Stomach (tissue), 9 donors: ENCODE data around the gene GANAB. TPM values are rescaled to one million over a fixed set of nuclear protein-coding genes. Genes with fewer than 3 reads are reported as not detected.
A peak's percentile ranks its signal among the peaks of the same experiment; 100 is the strongest.

Experiments used
- DNase-seq, 2 donors: peaks; one replicate each; pipeline versions ENCODE4 v3.0.0 to v3.0.0-alpha.2; 2013 to 2019
- H3K27ac ChIP-seq, 5 donors: fragments of 200-600 bp in 4 of 5; sonication (generic) in 4 of 5; one replicate each; pipeline ENCODE4 v1.5.1; 2013 to 2019; ENCODE audit warnings: mild to moderate bottlenecking in 1 of 5, moderate library complexity in 1 of 5
- H3K27me3 ChIP-seq, 3 donors: fragments of 200-600 bp; sonication (generic); one replicate each; pipeline ENCODE4 v1.5.1; 2017 to 2019; ENCODE audit warnings: mixed run types in 1 of 3
- H3K36me3 ChIP-seq, 4 donors: fragments of 200-600 bp; sonication (generic); 1 replicate in 3 of 4; 2 replicates in 1 of 4; pipeline ENCODE4 v1.5.1; 2016 to 2019
- H3K4me1 ChIP-seq, 4 donors: fragments of 200-600 bp; sonication (generic); one replicate each; pipeline ENCODE4 v1.5.1; 2016 to 2019
- H3K4me3 ChIP-seq, 4 donors: fragments of 200-600 bp; sonication (generic) in 3 of 4; one replicate each; pipeline ENCODE4 v1.5.1; 2016 to 2019; ENCODE audit warnings: mild to moderate bottlenecking in 1 of 4
- H3K9me3 ChIP-seq, 4 donors: fragments of 200-600 bp; sonication (generic); one replicate each; pipeline ENCODE4 v1.5.1; 2016 to 2019
- EP300 ChIP-seq: sonication (generic); formaldehyde crosslinking; IDR thresholded peaks from one replicate; pipeline ENCODE4 v1.6.1; 2017; ENCODE audit warnings: antibody characterized with exemption
- POLR2A ChIP-seq, 4 donors: fragments of 450-650 bp; IDR thresholded peaks; one replicate each; pipeline ENCODE4 v1.6.1; 2016; ENCODE audit warnings: antibody characterized with exemption in 4 of 4, control low read depth in 2 of 4, mild to moderate bottlenecking in 1 of 4, moderate library complexity in 1 of 4
- POLR2AphosphoS5 ChIP-seq, 3 donors: sonication (generic); formaldehyde crosslinking; IDR thresholded peaks; one replicate each; pipeline ENCODE4 v1.6.1; 2016; ENCODE audit warnings: antibody characterized with exemption in 3 of 3
- WGBS, 5 donors: extraction: QIAGEN DNeasy Blood & Tissue Kit in 3 of 5; methylation state at CpG; one replicate each; pipeline versions ENCODE4 v1.1.5 to v1.1.7; 2013 to 2018; 5-methylcytosine and 5-hydroxymethylcytosine counted together
- intact Hi-C: fragments of 100-400 bp; cut with DNase I; formaldehyde crosslinking; loops from one replicate; pipeline ENCODE4 v1.15.1; 2023; ENCODE audit warnings: low total_unique reads
- polyA plus RNA-seq, 3 donors: library from polyadenylated mRNA; stranded (reverse); fragments of 200-250 nt; gene quantifications; one replicate each; pipeline ENCODE4 v1.2.3, GENCODE V29; 2013
- small RNA-seq, 4 donors: library from RNA; depleted of rRNA; stranded (forward); fragments of <200 nt; gene quantifications; one replicate each; pipeline ENCODE3, GENCODE V24; 2016
- total RNA-seq, 5 donors: library from RNA; depleted of rRNA; stranded (reverse); fragments of >200 nt; gene quantifications; one replicate each; pipeline versions ENCODE4 v1.1.0 to v1.2.3, GENCODE V29; 2014 to 2016
- TF ChIP-seq, protein P1 (sequence below), 7 experiments: fragments of 450-650 bp in 4 of 7; fragments of 200-600 bp in 3 of 7; sonication (generic) in 3 of 7; IDR thresholded peaks; one replicate each; pipeline ENCODE4 v1.5.1; 2016 to 2019; ENCODE audit warnings: antibody characterized with exemption in 7 of 7, control low read depth in 2 of 7, mild to moderate bottlenecking in 1 of 7
- donor health status: healthy with polysubstance abuse.
- donor health status: Bipolar disorder and iron deficiency.
- donor health status: healthy.

GANAB gene
- total and polyA plus RNA-seq, 8 donors: 21.4 to 155 (median 75.1) TPM

DNA sequence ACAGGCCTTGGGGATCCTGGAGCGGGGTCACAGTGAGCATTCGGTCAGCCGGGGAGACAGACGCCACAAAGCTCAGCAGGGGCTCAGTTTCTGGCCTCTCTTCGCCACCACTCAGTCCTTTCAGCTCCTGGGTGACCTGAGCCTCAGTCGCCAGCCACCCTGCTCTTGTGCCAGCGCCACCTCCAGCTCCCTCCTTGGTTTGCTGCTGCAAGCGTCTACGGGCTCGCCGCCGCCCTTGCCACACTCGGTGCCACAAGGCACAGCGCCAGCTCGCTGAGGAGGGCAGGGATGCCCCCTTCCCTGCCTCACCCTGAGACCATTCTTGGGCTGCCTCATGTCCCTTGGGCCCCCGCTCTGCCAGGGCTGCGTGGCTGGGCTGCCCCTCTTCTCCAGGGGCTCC, 71.3 kb downstream of the GANAB start:
- Histone ChIP-seq H3K27ac (peak overlapping the region; percentile 84 to 95 (median 93)), H3K4me3 (peak overlapping the region; percentile 74 to 98 (median 84)), H3K36me3 (peaks cover 29 to 69% (median 68%) of the 10 kb centered on the region in 4 donors), H3K27me3 (no peaks in the 10 kb centered on the region), H3K9me3 (no peaks in the 10 kb centered on the region), H3K4me1 (peaks cover 26 to 60% (median 51%) of the 10 kb centered on the region in 4 donors)
- peak; percentile 39 to 63 for DNase-seq
- intact Hi-C loops: no loop called here
- WGBS, 5 donors: 17 to 47% (median 30%) methylated on average over 16 to 17 of the region's 17 CpGs
- TF ChIP-seq, protein P1, sequence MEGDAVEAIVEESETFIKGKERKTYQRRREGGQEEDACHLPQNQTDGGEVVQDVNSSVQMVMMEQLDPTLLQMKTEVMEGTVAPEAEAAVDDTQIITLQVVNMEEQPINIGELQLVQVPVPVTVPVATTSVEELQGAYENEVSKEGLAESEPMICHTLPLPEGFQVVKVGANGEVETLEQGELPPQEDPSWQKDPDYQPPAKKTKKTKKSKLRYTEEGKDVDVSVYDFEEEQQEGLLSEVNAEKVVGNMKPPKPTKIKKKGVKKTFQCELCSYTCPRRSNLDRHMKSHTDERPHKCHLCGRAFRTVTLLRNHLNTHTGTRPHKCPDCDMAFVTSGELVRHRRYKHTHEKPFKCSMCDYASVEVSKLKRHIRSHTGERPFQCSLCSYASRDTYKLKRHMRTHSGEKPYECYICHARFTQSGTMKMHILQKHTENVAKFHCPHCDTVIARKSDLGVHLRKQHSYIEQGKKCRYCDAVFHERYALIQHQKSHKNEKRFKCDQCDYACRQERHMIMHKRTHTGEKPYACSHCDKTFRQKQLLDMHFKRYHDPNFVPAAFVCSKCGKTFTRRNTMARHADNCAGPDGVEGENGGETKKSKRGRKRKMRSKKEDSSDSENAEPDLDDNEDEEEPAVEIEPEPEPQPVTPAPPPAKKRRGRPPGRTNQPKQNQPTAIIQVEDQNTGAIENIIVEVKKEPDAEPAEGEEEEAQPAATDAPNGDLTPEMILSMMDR (IDR thresholded peaks at IDR 0.05): no peak
- TF ChIP-seq EP300 (no peak), POLR2AphosphoS5 (IDR thresholded peaks at IDR 0.05) (peak in 2 of 3 donors; percentile 19 to 22), POLR2A (IDR thresholded peaks at IDR 0.05) (no peak)

Small RNA genes within 50 kb of the gene (small RNA-seq; reads per million reads assigned to genes)
- gene AP001458.1: 0 reads per million in 4 donors
- 0 reads per million in 4 donors for gene SNORA57

Other genes starting within 250 kb of the GANAB start
- gene SCGB1A1, start 227.6 kb downstream of the GANAB start, total RNA-seq: 10 to 100 TPM in 1 of 5 donors, 1 to 10 TPM in 1, not detected in 3; 2.6 to 11.2 TPM
- 10 to 100 TPM in 1 of 3 donors, not detected in 2; 53.9 TPM for gene SCGB1A1, start 227.6 kb downstream of the GANAB start, polyA plus RNA-seq
- 100 to 1,000 TPM; 550 to 693 (median 622) TPM for gene AHNAK, start 99.8 kb downstream of the GANAB start, total RNA-seq
- gene AHNAK, start 99.8 kb downstream of the GANAB start, polyA plus RNA-seq: 10 to 100 TPM; 37.4 to 76.8 (median 60.3) TPM
- gene EEF1G, start 72.7 kb downstream of the GANAB start, total RNA-seq: 1,000 to 10,000 TPM in 1 of 5 donors, 100 to 1,000 TPM in 4; 671 to 1,412 (median 779) TPM
- gene EEF1G, start 72.7 kb downstream of the GANAB start, polyA plus RNA-seq: 1,000 to 10,000 TPM; 1,415 to 1,760 (median 1,525) TPM
- gene TUT1, start 55.1 kb downstream of the GANAB start, total RNA-seq: 10 to 100 TPM in 3 of 5 donors, 1 to 10 TPM in 2; 6.1 to 36.2 (median 12.3) TPM
- gene TUT1, start 55.1 kb downstream of the GANAB start, polyA plus RNA-seq: 10 to 100 TPM; 13.3 to 18.9 (median 16.3) TPM
- gene MTA2, start 44.7 kb downstream of the GANAB start, total RNA-seq: 100 to 1,000 TPM in 1 of 5 donors, 10 to 100 TPM in 4; 53.9 to 110 (median 85.3) TPM
- 10 to 100 TPM; 32.8 to 44.6 (median 34.7) TPM for gene MTA2, start 44.7 kb downstream of the GANAB start, polyA plus RNA-seq
- 100 to 1,000 TPM in 1 of 5 donors, 10 to 100 TPM in 4; 24.4 to 112 (median 51.8) TPM for gene EML3, start 33.8 kb downstream of the GANAB start, total RNA-seq
- gene EML3, start 33.8 kb downstream of the GANAB start, polyA plus RNA-seq: 10 to 100 TPM; 68.1 to 71.3 (median 69.2) TPM
- 1 to 10 TPM in 3 of 5 donors, under 1 TPM in 1, not detected in 1; 0.29 to 5.8 (median 2.8) TPM for gene ROM1, start 33.4 kb downstream of the GANAB start, total RNA-seq
- gene ROM1, start 33.4 kb downstream of the GANAB start, polyA plus RNA-seq: 10 to 100 TPM in 1 of 3 donors, 1 to 10 TPM in 2; 4.6 to 13.0 (median 5.1) TPM
- gene B3GAT3, start 24.6 kb downstream of the GANAB start, total RNA-seq: 10 to 100 TPM in 4 of 5 donors, 1 to 10 TPM in 1; 5.2 to 50.8 (median 13.8) TPM
- 10 to 100 TPM; 18.5 to 38.8 (median 27.6) TPM for gene B3GAT3, start 24.6 kb downstream of the GANAB start, polyA plus RNA-seq
- gene INTS5, start 6.7 kb upstream of the GANAB start, total RNA-seq: 10 to 100 TPM in 4 of 5 donors, 1 to 10 TPM in 1; 5.8 to 16.7 (median 15.1) TPM
- gene INTS5, start 6.7 kb upstream of the GANAB start, polyA plus RNA-seq: 1 to 10 TPM; 5.9 to 7.2 (median 7.2) TPM
- 10 to 100 TPM in 4 of 5 donors, 1 to 10 TPM in 1; 5.8 to 58.2 (median 27.2) TPM for gene C11orf98, start 18.6 kb upstream of the GANAB start, total RNA-seq
- gene C11orf98, start 18.6 kb upstream of the GANAB start, polyA plus RNA-seq: 100 to 1,000 TPM; 112 to 179 (median 139) TPM
- gene CSKMT, start 18.7 kb upstream of the GANAB start, total RNA-seq: 1 to 10 TPM in 4 of 5 donors, not detected in 1; 3.5 to 7.6 (median 4.9) TPM
- 10 to 100 TPM in 2 of 3 donors, 1 to 10 TPM in 1; 8.7 to 25.5 (median 19.9) TPM for gene CSKMT, start 18.7 kb upstream of the GANAB start, polyA plus RNA-seq
- 10 to 100 TPM in 2 of 5 donors, 1 to 10 TPM in 3; 4.2 to 49.8 (median 8.1) TPM for gene UQCC3, start 25.1 kb upstream of the GANAB start, total RNA-seq
- gene UQCC3, start 25.1 kb upstream of the GANAB start, polyA plus RNA-seq: 10 to 100 TPM; 16.2 to 30.3 (median 20.9) TPM
- gene LBHD1, start 25.7 kb upstream of the GANAB start, total RNA-seq: 10 to 100 TPM in 3 of 5 donors, 1 to 10 TPM in 1, under 1 TPM in 1; 0.45 to 56.6 (median 10.3) TPM
- gene LBHD1, start 25.7 kb upstream of the GANAB start, polyA plus RNA-seq: 1 to 10 TPM; 4.9 to 6.8 (median 5.5) TPM
- gene UBXN1, start 32.5 kb upstream of the GANAB start, total RNA-seq: 100 to 1,000 TPM in 3 of 5 donors, 10 to 100 TPM in 2; 78.6 to 236 (median 151) TPM
- 100 to 1,000 TPM; 113 to 236 (median 194) TPM for gene UBXN1, start 32.5 kb upstream of the GANAB start, polyA plus RNA-seq
- 10 to 100 TPM in 2 of 5 donors, 1 to 10 TPM in 3; 4.0 to 20.0 (median 8.2) TPM for gene LRRN4CL, start 42.9 kb upstream of the GANAB start, total RNA-seq
- 1 to 10 TPM; 1.6 to 4.6 (median 1.8) TPM for gene LRRN4CL, start 42.9 kb upstream of the GANAB start, polyA plus RNA-seq
- 100 to 1,000 TPM in 3 of 5 donors, 10 to 100 TPM in 2; 29.9 to 144 (median 110) TPM for gene BSCL2, start 60.8 kb upstream of the GANAB start, total RNA-seq
- gene BSCL2, start 60.8 kb upstream of the GANAB start, polyA plus RNA-seq: 10 to 100 TPM; 63.4 to 95.9 (median 92.6) TPM
- not detected for gene GNG3, start 61.1 kb upstream of the GANAB start, total RNA-seq
- under 1 TPM in 1 of 3 donors, not detected in 2; 0.75 TPM for gene GNG3, start 61.1 kb upstream of the GANAB start, polyA plus RNA-seq
- 10 to 100 TPM; 10.3 to 73.5 (median 36.0) TPM for gene HNRNPUL2, start 80.8 kb upstream of the GANAB start, total RNA-seq
- gene HNRNPUL2, start 80.8 kb upstream of the GANAB start, polyA plus RNA-seq: 10 to 100 TPM; 25.1 to 28.6 (median 27.3) TPM
- 10 to 100 TPM in 1 of 5 donors, 1 to 10 TPM in 3, under 1 TPM in 1; 0.89 to 26.6 (median 8.2) TPM for gene TTC9C, start 81.9 kb upstream of the GANAB start, total RNA-seq
- gene TTC9C, start 81.9 kb upstream of the GANAB start, polyA plus RNA-seq: 10 to 100 TPM; 16.6 to 33.6 (median 26.0) TPM
- gene ZBTB3, start 107.5 kb upstream of the GANAB start, total RNA-seq: 10 to 100 TPM in 2 of 5 donors, 1 to 10 TPM in 2, not detected in 1; 4.2 to 16.5 (median 9.5) TPM
- 1 to 10 TPM; 3.3 to 6.9 (median 3.4) TPM for gene ZBTB3, start 107.5 kb upstream of the GANAB start, polyA plus RNA-seq
- gene POLR2G, start 115.0 kb upstream of the GANAB start, total RNA-seq: 10 to 100 TPM in 4 of 5 donors, 1 to 10 TPM in 1; 3.8 to 95.5 (median 23.9) TPM
- 100 to 1,000 TPM in 1 of 3 donors, 10 to 100 TPM in 2; 85.8 to 119 (median 88.7) TPM for gene POLR2G, start 115.0 kb upstream of the GANAB start, polyA plus RNA-seq
- 10 to 100 TPM in 4 of 5 donors, 1 to 10 TPM in 1; 4.6 to 35.0 (median 11.0) TPM for gene TAF6L, start 124.8 kb upstream of the GANAB start, total RNA-seq
- 10 to 100 TPM in 2 of 3 donors, 1 to 10 TPM in 1; 7.5 to 19.7 (median 19.3) TPM for gene TAF6L, start 124.8 kb upstream of the GANAB start, polyA plus RNA-seq
- gene TMEM179B, start 140.8 kb upstream of the GANAB start, total RNA-seq: 100 to 1,000 TPM in 1 of 5 donors, 10 to 100 TPM in 3, not detected in 1; 26.1 to 135 (median 85.5) TPM
- gene TMEM179B, start 140.8 kb upstream of the GANAB start, polyA plus RNA-seq: 10 to 100 TPM; 28.3 to 68.6 (median 32.1) TPM
- 10 to 100 TPM in 2 of 5 donors, 1 to 10 TPM in 1, under 1 TPM in 1, not detected in 1; 0.89 to 14.9 (median 10.7) TPM for gene TMEM223, start 145.4 kb upstream of the GANAB start, total RNA-seq
- gene TMEM223, start 145.4 kb upstream of the GANAB start, polyA plus RNA-seq: 10 to 100 TPM; 10.2 to 28.2 (median 17.7) TPM
- gene NXF1, start 158.8 kb upstream of the GANAB start, total RNA-seq: 10 to 100 TPM; 30.7 to 83.5 (median 56.5) TPM
- gene NXF1, start 158.8 kb upstream of the GANAB start, polyA plus RNA-seq: 100 to 1,000 TPM in 1 of 3 donors, 10 to 100 TPM in 2; 23.5 to 138 (median 49.6) TPM
- gene STX5, start 185.4 kb upstream of the GANAB start, total RNA-seq: 10 to 100 TPM in 4 of 5 donors, 1 to 10 TPM in 1; 8.2 to 48.1 (median 24.2) TPM
- gene STX5, start 185.4 kb upstream of the GANAB start, polyA plus RNA-seq: 10 to 100 TPM; 21.7 to 44.6 (median 29.3) TPM
- not detected for gene TEX54, start 186.2 kb upstream of the GANAB start, total RNA-seq
- not detected for gene TEX54, start 186.2 kb upstream of the GANAB start, polyA plus RNA-seq
- 10 to 100 TPM; 27.7 to 57.6 (median 41.2) TPM for gene WDR74, start 193.0 kb upstream of the GANAB start, total RNA-seq
- 10 to 100 TPM; 47.2 to 67.9 (median 48.8) TPM for gene WDR74, start 193.0 kb upstream of the GANAB start, polyA plus RNA-seq
- 100 to 1,000 TPM in 4 of 5 donors, 10 to 100 TPM in 1; 70.7 to 255 (median 141) TPM for gene SLC3A2, start 234.3 kb upstream of the GANAB start, total RNA-seq
- gene SLC3A2, start 234.3 kb upstream of the GANAB start, polyA plus RNA-seq: 100 to 1,000 TPM in 1 of 3 donors, 10 to 100 TPM in 2; 36.0 to 176 (median 51.6) TPM